Natural killer cell (primary cell): ENCODE measurements around the gene ANKRD63. TPM values are rescaled to one million over a fixed set of nuclear protein-coding genes. Genes with fewer than 3 reads are reported as not detected.

Experiments
- ATAC-seq, 3 donors: fragments of 150-1000 bp in 2 of 3; fragments of 200-7000 bp in 1 of 3; cut with Tn5 transposase; 1 replicate in 1 of 3; 2 replicates in 2 of 3; pipeline ENCODE4 v1.10.0; 2021; ENCODE audit warnings: mild to moderate bottlenecking in 2 of 3, moderate library complexity in 2 of 3
- DNase-seq, 2 donors: peaks; one replicate each; pipeline versions ENCODE4 v3.0.0 to v3.0.0-alpha.2; 2013 to 2021; ENCODE audit warnings: mixed read lengths in 1 of 2
- H3K27ac ChIP-seq: one replicate; pipeline ENCODE4 v1.5.1; 2013; ENCODE audit warnings: mild to moderate bottlenecking, low read length
- H3K27me3 ChIP-seq: one replicate; pipeline ENCODE4 v1.6.1; 2013; ENCODE audit warnings: low read length; ENCODE audit not compliant: control insufficient read depth, insufficient read depth
- H3K36me3 ChIP-seq: one replicate; pipeline ENCODE4 v1.6.1; 2013; ENCODE audit warnings: low read length; ENCODE audit not compliant: control insufficient read depth, insufficient read depth
- H3K4me1 ChIP-seq: one replicate; pipeline ENCODE4 v1.6.1; 2013; ENCODE audit warnings: low read length; ENCODE audit not compliant: control insufficient read depth, insufficient read depth
- H3K4me3 ChIP-seq: one replicate; pipeline ENCODE4 v1.5.1; 2013; ENCODE audit warnings: low read length
- H3K9me3 ChIP-seq: one replicate; pipeline ENCODE4 v1.6.1; 2013; ENCODE audit warnings: low read length; ENCODE audit not compliant: control insufficient read depth, insufficient read depth
- H3K27ac Mint-ChIP-seq, 2 donors: one replicate each; pipeline ENCODE4 v1.8.0; 2022; ENCODE audit warnings: mild to moderate bottlenecking in 2 of 2, mixed read lengths in 2 of 2, moderate library complexity in 1 of 2
- H3K27me3 Mint-ChIP-seq, 2 donors: one replicate each; pipeline ENCODE4 v1.8.0; 2022; ENCODE audit warnings: low read depth in 2 of 2, mixed read lengths in 2 of 2
- H3K36me3 Mint-ChIP-seq: one replicate; pipeline ENCODE4 v1.8.0; 2022; ENCODE audit warnings: mixed read lengths
- H3K4me1 Mint-ChIP-seq, 2 donors: one replicate each; pipeline ENCODE4 v1.8.0; 2022; ENCODE audit warnings: mixed read lengths in 2 of 2
- H3K4me3 Mint-ChIP-seq: one replicate; pipeline ENCODE4 v1.8.0; 2022; ENCODE audit warnings: mild to moderate bottlenecking, moderate library complexity, mixed read lengths
- H3K9me3 Mint-ChIP-seq, 2 donors: one replicate each; pipeline ENCODE4 v1.8.0; 2022; ENCODE audit warnings: mixed read lengths in 2 of 2
- CTCF ChIP-seq: fragments of 200-600 bp; IDR thresholded peaks from one replicate; pipeline ENCODE4 v1.8.0; 2022; ENCODE audit warnings: antibody characterized with exemption
- WGBS: methylation state at CpG from one replicate; pipeline ENCODE4 v1.1.7; 2013; ENCODE audit warnings: missing lambda C conversion rate; ENCODE audit not compliant: insufficient coverage; 5-methylcytosine and 5-hydroxymethylcytosine counted together
- intact Hi-C: fragments of 100-400 bp; cut with micrococcal nuclease; formaldehyde crosslinking; loops from one replicate; pipeline ENCODE4 v1.14.2; 2022
- total RNA-seq, 4 donors: library from RNA; stranded (reverse); fragments of 120-200 nt in 1 of 4; gene quantifications; one replicate each; pipeline versions ENCODE4 v1.2.3 to v1.2.4, GENCODE V29; 2013 to 2022

ANKRD63 gene
- total RNA-seq, 3 donors from 2014 or later (not counting 1 experiment from before 2014, with no cell fraction given): not detected

DNA sequence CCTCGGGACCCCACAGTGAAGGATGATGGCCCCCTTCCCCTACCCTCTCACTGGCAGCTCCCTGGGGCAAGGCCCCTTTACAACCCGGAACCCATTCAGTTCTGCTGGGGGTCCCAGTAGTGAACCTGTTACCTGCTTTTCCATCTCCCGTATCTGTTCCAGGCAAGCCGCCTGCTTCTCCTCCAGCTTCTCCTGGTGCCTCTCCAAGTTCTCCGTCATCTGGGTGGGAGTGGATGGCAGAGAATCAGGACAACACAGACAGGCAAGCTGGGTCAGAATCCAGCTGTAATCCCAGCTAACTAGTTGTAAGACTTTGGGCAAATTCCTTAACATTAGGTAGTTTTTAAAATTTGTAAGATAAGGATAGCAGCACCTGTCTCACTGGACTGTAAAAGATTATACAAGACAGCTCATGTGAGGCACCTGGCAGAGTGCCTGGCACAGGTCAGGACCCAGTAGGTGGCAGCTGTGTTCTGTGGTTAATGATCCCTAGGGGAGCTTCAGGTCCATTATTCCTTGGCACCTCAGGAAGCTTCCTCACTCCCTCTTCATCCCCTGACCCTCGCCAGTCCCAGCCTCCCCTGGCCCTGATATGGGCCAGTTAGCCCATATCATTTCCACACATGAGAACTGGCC is 6.4 kb upstream of the ANKRD63 start:
- no peak overlapping the region for H3K4me3 ChIP-seq
- Mint-ChIP-seq H3K27ac (peak overlapping the region in 1 of 2 donors; percentile 33), H3K9me3 (no peaks in the 10 kb centered on the region), H3K27me3 (no peaks in the 10 kb centered on the region), H3K4me3 (no peak overlapping the region), H3K36me3 (no peaks in the 10 kb centered on the region), H3K4me1 (no peaks in the 10 kb centered on the region)
- H3K36me3 ChIP-seq: peaks cover 69% of the 10 kb centered on the region
- H3K9me3 ChIP-seq: no peaks in the 10 kb centered on the region
- no peaks in the 10 kb centered on the region for H3K4me1 ChIP-seq
- H3K27ac ChIP-seq: no peak overlapping the region
- 85% methylated on average over 6 of the region's 6 CpGs for WGBS
- no peak for ATAC-seq
- DNase-seq: no peak
- intact Hi-C loops: no loop called here
- H3K27me3 ChIP-seq: no peaks in the 10 kb centered on the region
- TF ChIP-seq CTCF: no peak

- Histone ChIP-seq H3K27ac (no peak overlapping the region), H3K4me1 (peaks cover 8% of the 10 kb centered on the region), H3K9me3 (no peaks in the 10 kb centered on the region), H3K4me3 (no peak overlapping the region), H3K27me3 (peaks cover 4% of the 10 kb centered on the region), H3K36me3 (peaks cover 56% of the 10 kb centered on the region)
- H3K4me1 Mint-ChIP-seq: no peaks in the 10 kb centered on the region
- no peaks in the 10 kb centered on the region for H3K9me3 Mint-ChIP-seq
- no peak for TF ChIP-seq CTCF
- no peak for ATAC-seq
- no peak overlapping the region for H3K4me3 Mint-ChIP-seq
- peak overlapping the region in 1 of 2 donors; percentile 69 for H3K27ac Mint-ChIP-seq
- no peaks in the 10 kb centered on the region for H3K36me3 Mint-ChIP-seq
- H3K27me3 Mint-ChIP-seq: no peaks in the 10 kb centered on the region
- intact Hi-C loops: no loop called here
- 96% methylated on average over 4 of the region's 4 CpGs for WGBS
- DNase-seq: no peak
These were observed 5.1 kb upstream of the ANKRD63 start for GRCh38 chr15:40287968-40288367.

- Mint-ChIP-seq H3K27ac (peak overlapping the region in 1 of 2 donors; percentile 69), H3K4me3 (no peak overlapping the region), H3K36me3 (no peaks in the 10 kb centered on the region), H3K27me3 (no peaks in the 10 kb centered on the region), H3K4me1 (no peaks in the 10 kb centered on the region), H3K9me3 (no peaks in the 10 kb centered on the region)
- TF ChIP-seq CTCF: no peak
- H3K27ac ChIP-seq: no peak overlapping the region
- WGBS: 91% methylated on average over 3 of the region's 3 CpGs
- DNase-seq (no peak), ATAC-seq (no peak)
- intact Hi-C loops: no loop called here
- peaks cover 12% of the 10 kb centered on the region for H3K4me1 ChIP-seq
- H3K4me3 ChIP-seq: no peak overlapping the region
- peaks cover 52% of the 10 kb centered on the region for H3K36me3 ChIP-seq
- H3K27me3 ChIP-seq: peaks cover 4% of the 10 kb centered on the region
- H3K9me3 ChIP-seq: no peaks in the 10 kb centered on the region
These were observed 4.6 kb upstream of the ANKRD63 start for GRCh38 chr15:40287505-40287904.

DNA sequence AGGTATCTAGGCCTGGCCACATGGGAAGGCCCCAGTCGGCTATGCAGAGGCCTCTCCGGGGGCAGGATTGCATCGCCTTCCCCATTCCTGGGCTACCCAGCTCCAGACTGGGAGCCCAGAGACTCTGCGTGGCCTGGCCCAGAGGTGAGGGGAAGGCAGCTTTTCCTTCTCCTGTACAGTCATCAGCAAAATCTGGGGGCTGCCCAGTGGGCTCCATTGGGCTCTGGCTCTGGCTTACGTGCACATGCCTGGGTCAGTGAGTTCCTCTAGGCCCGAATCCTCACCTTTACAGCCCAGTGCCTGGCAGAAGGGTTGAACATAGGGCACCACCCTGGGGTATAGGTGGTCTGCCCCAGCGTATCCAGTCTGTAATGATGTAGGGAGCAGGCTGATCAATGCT is 3.9 kb upstream of the ANKRD63 start:
- Histone ChIP-seq H3K9me3 (no peaks in the 10 kb centered on the region), H3K36me3 (peaks cover 45% of the 10 kb centered on the region), H3K27me3 (peaks cover 4% of the 10 kb centered on the region), H3K4me1 (peaks cover 12% of the 10 kb centered on the region), H3K27ac (no peak overlapping the region), H3K4me3 (no peak overlapping the region)
- Mint-ChIP-seq H3K27ac (no peak overlapping the region), H3K9me3 (no peaks in the 10 kb centered on the region), H3K4me3 (no peak overlapping the region), H3K27me3 (no peaks in the 10 kb centered on the region), H3K4me1 (no peaks in the 10 kb centered on the region), H3K36me3 (no peaks in the 10 kb centered on the region)
- TF ChIP-seq CTCF: no peak
- intact Hi-C loops: no loop called here
- ATAC-seq (no peak), DNase-seq (no peak)
- WGBS: 82% methylated on average over 6 of the region's 7 CpGs
